Endometrial microvascular endothelial cells (primary cell): ENCODE results near the gene POLD1. TPM values are rescaled to one million over a fixed set of nuclear protein-coding genes. Genes with fewer than 3 reads are reported as not detected.
"Not testable (repeated sequence)": the region's sequence is repeated elsewhere in the genome, so short reads cannot be mapped to it uniquely, and the experiment has no call there.

Experiments
- in situ Hi-C: cut with HindIII; loops from 2 replicates; pipeline ENCODE4 v1.10.0; 2017; ENCODE audit warnings: low sequenced_read_pairs, low pct_unique_long_range_greater_than_20kb; ENCODE audit errors: inconsistent ontology term
- total RNA-seq: library from RNA; depleted of rRNA; stranded (reverse); fragments of >200 nt; gene quantifications from one replicate; pipeline ENCODE4 v1.2.3, GENCODE V29; 2015; ENCODE audit errors: inconsistent ontology term

The POLD1 gene
- total RNA-seq, 1 donor from 2014 or later = 63.2 TPM

GRCh38 chr19:50387176-50387867, 3.2 kb downstream of the POLD1 start:
- in situ Hi-C loops = no loop called here

GRCh38 chr19:50387868-50388245, 3.7 kb downstream of the POLD1 start:
- in situ Hi-C loops = no loop called here

GRCh38 chr19:50390295-50390694, 6.1 kb downstream of the POLD1 start:
- in situ Hi-C loops = not testable (repeated sequence)

GRCh38 chr19:50390952-50391351, 6.8 kb downstream of the POLD1 start:
- in situ Hi-C loops = not testable (repeated sequence)

- in situ Hi-C loops = no loop called here
These were observed 8.6 kb downstream of the POLD1 start for GRCh38 chr19:50392759-50393158.

GRCh38 chr19:50393589-50393988, 9.4 kb downstream of the POLD1 start:
- in situ Hi-C loops = no loop called here

GRCh38 chr19:50394017-50394416, 9.9 kb downstream of the POLD1 start:
- in situ Hi-C loops = no loop called here

- in situ Hi-C loops = no loop called here
These were observed 14.7 kb downstream of the POLD1 start for GRCh38 chr19:50398675-50399367.

GRCh38 chr19:50399368-50399745, 15.2 kb downstream of the POLD1 start:
- in situ Hi-C loops = no loop called here

- in situ Hi-C loops = no loop called here
These were observed 17.7 kb downstream of the POLD1 start for GRCh38 chr19:50401605-50402450.

GRCh38 chr19:50402544-50403301, 18.6 kb downstream of the POLD1 start:
- in situ Hi-C loops = no loop called here

- in situ Hi-C loops = no loop called here
These were observed 22.1 kb downstream of the POLD1 start for GRCh38 chr19:50406156-50406820.

- in situ Hi-C loops = no loop called here
These were observed 22.7 kb downstream of the POLD1 start for GRCh38 chr19:50406829-50407228.

GRCh38 chr19:50409347-50409746, 25.2 kb downstream of the POLD1 start:
- in situ Hi-C loops = no loop called here

GRCh38 chr19:50410109-50410508, 26.0 kb downstream of the POLD1 start:
- in situ Hi-C loops = no loop called here

GRCh38 chr19:50412419-50412818, 28.3 kb downstream of the POLD1 start:
- in situ Hi-C loops = no loop called here

- in situ Hi-C loops = no loop called here
These were observed 28.9 kb downstream of the POLD1 start for GRCh38 chr19:50413096-50413495.

GRCh38 chr19:50413531-50413930, 29.4 kb downstream of the POLD1 start:
- in situ Hi-C loops = no loop called here
